ENCODE measurements around the gene TPSB2.
"Not testable (repeated sequence)": the region's sequence is repeated elsewhere in the genome, so short reads cannot be mapped to it uniquely, and the experiment has no call there.

Gene TPSB2

DNA sequence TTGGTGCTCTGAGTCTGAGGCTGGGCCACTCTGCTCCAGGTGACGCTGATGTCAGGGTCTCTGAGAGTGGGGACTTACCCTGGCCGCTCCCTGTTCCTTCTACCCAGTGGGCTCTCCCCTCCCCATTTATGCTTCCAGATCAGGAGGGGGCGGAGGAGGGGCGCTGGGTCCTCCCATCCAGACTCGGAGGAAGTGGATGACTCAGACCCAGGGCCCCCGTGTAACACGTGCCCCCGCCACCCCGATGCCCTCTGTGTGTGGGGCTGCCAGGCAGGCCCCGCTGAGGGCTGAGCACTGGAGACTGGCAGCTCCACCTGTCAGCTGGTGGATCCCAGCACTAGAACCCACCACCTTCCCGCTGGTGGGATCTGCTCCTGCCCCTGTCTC is at the start of gene TPSB2:
Gene TPSB2 (minus strand): TSS at position 101 of the 387 bp plus-strand sequence. CDS start 233 bp downstream, outside the sequence.
- not testable (repeated sequence) for DNase-seq

DNA sequence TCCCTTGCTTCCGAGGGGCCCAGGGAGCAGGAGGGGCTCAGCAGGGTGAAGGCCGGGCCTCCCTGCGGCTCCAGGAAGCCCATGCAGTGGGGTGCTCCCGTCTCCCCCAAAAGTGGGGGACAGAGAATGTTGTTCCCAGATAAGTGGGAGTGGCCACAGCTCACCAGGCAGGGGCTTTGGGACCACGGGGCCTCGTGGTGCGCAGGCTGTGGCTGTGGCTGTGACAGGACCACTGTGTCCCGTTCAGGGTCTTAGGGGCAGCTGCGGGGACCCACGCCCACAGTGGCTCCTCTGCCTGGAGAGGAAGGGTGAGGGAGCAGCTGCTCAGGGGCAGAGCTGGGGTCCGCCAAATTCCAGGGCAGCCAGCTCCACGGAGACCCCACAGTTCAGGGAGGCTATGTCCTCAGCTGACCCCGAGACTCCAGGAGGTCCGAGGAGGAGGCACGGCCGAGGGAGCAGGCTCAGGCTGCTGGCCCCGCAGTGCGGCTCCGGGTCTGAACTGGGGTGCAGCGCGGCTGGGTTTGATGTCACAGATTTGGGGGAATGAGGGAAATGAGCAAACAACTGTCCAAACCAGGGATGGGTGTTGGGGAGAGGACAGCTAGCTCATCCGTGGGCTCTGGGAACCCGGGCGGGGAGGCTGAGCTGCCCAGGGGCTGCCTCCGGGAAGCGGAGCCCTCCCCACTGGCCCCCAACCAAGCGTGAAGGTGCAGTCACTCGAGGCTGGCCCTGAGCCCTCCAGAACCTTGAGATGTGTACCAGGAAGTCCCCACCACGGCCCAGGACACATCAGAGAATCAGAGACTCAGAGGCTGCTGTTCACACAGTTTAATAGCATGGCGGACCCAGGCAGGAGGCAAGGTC is 49.3 kb upstream of the TPSB2 start:
- no peak for DNase-seq

DNA sequence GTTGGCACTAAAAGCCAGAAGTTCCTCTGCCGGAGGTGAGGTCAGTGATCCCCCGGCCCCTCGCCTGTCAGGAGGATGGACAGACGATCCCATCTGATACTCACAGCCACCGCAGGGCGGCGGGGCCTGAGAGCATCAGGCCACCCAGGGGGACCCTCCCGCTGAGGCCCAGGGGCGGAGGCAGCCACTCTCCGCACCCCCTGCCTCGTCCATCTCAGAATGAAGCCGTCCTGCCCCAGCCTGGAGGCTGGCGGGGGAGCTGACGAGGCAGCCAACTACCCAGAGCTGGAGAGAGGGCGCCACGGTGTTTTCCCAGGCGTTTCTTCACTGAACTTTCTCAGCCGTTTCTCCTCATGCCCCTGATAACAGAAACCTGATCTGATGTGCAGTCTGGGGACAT is 48.5 kb upstream of the TPSB2 start:
- DNase-seq, result no peak

DNA sequence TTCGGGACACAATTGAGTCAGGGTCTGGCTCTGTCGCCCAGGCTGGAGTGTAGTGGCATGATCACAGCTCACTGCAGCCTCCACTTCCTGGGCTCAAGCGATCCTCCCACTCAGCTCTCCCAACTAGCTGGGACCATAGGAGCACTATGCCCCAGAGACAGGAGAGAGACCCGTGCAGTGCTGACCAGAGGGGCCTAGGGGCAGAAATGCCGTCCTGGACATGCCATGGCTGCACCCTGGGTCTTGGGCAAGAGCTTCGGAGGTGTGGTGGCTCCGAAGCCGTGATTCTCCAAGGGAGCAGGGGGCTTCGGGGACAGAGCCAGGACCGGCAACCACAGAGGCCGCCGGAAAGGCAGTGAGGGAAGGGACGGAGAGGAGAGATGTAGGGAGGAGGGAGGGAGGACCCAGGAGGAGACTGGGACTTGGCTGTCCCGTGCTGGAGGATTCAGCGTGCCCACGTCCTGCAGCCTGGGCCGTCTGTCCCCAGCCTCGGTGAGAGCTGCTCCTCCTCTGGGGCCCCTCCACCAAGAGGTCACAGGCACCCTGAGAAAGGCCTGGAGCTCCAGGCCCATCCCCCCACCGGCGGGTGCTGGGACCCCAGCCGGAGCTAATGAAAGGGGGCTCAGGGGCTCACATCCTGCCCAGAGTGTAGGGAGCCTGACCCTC is 47.8 kb upstream of the TPSB2 start:
- DNase-seq, result no peak

DNA sequence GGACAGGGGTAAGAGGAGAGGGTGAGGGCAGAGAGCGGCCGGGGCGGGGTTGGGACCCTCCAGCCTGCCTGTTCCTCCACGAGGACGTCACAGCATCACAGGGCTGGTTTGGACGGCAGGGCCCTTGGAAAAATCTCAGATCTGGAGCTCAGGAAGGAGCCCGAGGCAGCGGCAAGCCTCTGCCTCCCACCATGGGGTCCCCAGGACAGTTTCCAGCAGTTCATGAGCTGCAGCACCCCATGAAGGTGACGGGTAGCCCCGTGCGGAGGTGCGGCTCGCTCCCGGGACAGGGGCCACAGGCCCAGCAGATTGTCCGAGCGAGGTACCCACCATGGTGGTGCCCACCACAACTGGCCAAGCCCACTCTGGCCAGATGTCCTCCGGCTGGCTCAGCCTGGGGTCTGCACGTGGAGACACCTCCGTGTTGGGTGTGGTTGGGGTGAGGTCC is 47.2 kb upstream of the TPSB2 start:
- no peak for DNase-seq

DNA sequence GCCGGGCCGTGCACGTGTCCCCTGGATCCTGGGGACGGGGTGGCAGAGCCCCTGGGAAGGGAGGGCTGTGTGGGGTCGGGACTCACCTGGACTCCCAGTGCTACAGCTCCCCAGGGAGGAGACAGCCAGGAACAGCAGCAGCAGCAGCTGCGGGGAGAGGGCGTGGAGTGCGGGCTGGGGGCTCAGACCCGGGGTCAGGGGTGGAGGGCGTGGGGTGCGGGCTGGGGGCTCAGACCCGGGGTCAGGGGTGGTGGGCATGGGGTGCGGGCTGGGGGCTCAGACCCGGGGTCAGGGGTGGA is 46.5 kb upstream of the TPSB2 start:
- no peak for DNase-seq

DNA sequence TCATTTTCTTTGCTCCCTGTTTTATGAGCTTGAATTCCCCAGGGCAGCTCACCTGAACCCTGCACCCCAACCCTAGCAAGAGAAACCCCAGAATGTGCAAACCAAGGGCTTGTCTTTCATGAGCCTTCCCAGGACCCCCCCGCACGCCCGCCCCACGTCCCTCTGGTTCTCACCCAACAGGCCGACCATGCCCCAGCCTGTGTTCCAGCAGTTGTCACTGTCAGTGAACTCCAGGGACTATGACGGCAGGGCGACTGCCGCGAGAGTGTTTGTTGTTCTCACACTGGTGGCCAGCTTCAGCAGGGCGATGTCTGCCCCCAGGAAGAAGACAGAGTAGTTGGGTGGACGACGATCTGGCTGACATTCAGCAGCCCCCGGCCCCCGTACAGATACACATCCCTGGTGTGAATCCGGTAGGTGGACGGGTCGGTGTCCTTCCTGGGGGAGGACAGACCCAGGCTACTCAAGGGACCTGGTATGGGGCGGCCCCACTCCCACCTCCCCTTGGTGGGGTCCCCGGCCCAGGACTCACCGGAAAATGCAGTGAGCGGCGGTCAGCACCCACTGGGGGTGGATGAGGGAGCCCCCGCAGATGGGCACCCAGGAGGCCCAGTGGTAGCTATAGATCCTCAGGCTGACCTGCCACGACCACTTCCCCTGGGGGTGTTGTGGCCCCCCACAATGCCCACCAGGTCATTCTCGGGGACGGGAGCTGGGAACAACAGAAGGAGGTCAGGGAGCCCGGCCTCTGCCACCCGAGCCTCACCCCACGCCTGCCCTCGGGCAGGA is 46.0 kb upstream of the TPSB2 start:
- no peak for DNase-seq

DNA sequence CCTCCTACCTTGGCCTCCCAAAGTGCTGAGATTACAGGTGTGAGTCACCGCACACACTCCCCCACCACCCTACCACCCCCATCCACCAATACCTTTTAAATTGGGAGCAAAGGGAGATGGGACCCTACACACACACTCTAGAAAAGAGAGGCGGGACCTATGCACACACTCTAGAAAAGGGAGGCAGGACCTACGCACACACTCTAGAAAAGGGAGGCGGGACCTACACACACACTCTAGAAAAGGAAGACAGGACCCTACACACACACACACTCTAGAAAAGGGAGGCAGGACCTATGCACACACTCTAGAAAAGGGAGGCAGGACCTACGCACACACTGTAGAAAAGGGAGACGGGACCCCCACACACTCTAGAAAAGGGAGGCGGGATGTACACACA is 44.8 kb upstream of the TPSB2 start:
- DNase-seq, result no peak

DNA sequence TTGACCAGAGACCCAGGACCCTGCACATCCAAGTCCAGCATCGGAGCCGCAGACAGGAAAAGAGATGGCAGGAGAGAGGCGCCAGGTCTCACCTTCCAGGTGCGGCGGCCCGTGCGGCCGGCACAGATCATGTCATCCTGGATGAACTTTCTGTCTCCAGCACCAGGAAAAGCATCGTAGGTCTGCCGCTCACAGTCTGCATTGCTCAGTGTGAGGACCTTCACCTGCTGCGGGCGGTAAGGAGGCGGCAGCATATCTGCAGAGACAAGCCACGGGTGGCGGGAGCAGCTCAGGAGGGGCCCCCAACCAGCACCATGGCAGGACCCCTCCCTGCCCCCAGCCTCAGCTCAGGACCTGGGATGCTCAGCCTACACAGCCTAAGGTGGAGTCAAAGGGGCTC is 43.8 kb upstream of the TPSB2 start:
- no peak for DNase-seq

DNA sequence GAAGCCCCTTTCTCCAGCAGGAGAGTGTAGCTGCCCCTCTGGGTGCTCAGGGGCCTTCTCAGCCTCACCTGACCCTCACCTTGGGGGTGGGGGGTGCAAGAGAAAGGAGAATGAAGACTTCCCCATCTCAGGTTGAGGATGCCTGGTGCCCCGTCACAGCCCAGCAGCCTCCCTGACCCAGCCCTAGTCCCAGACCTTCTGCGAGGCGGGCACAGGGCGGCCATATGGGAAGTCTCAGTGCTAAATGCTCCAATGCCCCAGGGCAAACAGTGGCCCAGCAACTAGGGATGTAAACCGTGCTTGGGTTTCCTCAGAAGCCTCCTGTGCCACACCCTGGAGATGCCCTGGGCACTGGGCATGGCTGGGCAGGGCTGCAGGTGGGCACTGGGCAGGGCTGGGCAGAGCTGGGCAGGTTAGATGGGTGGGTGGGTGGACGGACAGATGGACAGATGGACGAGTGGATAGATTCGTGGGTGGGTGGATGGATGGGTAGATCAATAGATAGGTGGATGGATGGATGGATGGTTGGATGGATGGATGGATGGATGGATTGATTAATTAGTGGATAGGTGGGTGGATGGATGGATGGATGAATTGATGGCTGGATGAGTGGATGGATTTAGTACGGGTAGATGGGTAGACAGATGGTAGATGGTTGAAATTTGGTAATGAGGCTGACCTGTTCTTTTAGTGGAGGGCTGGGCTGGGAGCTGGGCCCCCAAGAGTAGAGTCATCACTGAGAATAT is 42.6 kb upstream of the TPSB2 start:
- no peak for DNase-seq

DNA sequence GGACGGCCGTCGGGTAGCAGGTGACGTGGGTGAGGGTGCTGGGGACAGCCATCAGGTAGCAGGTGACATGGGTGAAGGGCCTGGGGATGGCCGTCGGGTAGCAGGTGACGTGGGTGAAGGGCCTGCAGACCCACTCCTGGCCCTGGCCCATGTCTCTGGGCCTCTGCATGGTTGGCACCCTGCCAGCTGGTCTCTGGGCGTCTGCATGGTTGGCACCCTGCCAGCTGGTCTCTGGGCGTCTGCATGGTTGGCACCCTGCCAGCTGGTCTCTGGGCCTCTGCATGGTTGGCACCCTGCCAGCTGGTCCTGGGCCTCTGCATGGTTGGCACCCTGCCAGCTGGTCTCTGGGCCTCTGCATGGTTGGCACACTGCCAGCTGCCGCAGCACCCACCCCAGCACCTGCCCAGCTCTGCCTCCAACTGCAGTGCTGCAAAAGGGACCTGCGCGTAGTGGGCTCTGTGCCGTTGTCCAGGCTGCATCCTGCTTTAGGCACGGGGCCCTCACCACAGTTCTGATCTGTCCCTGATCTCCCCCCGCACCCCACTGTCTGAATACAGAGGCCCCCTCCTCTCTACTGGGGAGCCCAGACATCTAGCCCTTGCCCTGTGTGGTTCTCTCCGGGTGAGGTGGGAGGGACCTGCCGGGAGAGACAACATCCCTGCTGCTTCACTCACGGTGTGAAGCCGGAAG is 41.9 kb upstream of the TPSB2 start:
- peak; percentile 63 for DNase-seq

DNA sequence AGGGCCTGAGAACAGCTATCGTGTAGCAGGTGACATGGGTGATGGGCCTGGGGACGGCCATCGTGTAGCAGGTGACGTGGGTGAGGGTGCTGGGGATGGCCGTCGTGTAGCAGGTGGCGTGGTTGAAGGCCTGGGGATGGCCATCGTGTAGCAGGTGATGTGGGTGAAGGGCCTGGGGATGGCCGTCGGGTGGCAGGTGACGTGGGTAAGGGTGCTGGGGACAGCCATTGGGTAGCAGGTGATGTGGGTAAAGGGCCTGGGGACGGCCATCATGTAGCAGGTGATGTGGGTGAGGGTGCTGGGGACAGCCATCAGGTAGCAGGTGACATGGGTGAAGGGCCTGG is 41.4 kb upstream of the TPSB2 start:
- no peak for DNase-seq

DNA sequence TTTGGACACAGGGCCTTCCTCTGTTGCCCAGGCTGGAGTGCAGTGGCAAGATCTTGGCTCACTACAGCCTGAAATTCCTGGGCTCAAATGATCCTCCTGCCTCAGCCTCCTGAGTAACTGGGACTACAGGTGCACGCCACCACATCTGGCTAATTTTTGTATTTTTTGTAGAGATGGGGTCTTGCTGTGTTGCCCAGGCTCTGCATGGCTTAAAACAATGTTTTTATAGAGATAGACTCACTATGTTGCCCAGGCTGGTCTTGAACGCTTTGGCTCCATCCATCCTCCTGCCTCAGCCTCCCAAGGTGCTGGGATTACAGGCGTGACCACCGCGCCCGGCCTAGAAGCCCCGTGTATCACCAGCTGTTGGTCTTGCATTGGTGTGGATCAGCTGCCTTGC is 39.4 kb upstream of the TPSB2 start:
- DNase-seq, result not testable (repeated sequence)

DNA sequence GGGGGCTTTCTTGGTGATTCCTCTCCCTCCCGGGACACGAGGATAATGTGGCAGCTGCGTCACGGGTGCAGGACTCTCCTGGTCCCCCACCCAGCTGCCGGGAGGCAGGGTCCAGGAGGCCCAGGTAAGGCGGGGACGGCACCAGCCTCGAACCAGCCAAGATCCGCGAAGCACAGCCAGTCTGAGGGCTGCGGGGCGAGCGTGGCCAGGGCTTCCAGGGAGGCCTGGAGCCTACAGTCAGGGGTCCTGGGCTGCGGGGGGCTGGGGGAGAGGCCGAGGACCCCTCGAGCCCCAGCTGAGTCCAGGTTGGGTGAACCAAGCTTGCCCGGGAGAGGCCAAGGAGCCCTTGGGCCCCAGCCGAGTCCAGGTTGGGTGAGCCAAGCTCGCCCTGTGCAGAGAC is 35.8 kb upstream of the TPSB2 start:
- DNase-seq, result no peak

DNA sequence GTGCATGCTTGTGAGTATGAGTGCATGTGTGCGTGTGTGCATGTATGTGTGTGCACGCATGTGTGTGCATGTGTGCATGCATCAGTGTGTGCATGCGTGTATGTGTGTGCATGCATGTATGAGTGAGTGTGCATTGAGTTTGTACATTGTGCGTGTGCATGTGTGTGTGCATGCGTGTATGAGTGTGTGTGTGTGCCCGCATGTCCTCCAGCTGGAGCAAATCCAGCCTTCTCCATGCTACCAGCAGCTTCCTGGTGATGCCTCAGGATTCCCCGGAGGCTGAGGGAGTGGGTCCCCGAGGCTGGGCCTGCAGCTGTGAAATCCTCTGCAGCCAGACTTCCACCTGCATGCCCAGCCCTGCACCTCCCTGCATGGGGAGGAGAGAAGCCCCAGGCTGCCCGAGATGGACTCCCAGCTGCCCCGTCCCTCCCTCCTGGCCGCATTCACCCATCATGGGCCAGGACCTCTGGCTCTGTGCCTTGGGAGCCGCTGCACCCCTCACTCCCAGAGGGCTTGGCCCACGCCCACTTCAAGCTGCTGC is 35.2 kb upstream of the TPSB2 start:
- no peak for DNase-seq

DNA sequence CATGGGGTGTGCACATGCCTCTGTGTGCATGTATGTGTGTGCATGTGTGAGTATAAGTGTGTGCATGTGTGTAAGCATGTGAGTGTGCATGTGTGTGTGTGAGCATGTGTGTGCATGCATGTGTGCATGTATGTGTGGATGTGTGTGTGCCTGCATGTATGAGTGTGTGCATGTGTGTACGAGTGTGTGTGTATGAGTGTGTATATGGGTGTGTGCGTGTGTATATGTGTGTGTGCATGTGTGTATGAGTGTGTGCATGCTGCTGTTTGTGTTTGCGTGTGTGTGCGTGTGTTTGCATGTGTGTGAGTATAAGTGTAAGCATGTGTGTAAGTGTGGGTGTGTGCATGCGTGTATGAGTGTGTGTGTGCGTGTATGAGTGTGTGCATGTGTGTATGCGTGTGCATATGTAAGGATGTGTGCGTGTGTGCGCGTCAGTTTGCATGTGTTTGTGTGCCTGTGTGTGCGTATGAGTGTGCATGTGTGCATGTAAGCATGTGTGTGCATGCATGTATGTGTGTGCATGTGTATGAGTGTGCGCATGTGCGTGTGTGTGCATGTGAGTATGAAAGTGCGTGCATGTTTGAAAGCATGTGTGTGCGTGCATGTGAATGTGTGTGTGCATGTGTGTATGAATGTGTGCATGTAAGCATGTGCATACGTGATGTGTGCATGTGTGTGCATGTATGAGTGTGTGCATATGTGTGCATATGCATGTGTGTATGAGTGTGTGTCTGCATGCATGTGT is 34.5 kb upstream of the TPSB2 start:
- DNase-seq, result no peak

DNA sequence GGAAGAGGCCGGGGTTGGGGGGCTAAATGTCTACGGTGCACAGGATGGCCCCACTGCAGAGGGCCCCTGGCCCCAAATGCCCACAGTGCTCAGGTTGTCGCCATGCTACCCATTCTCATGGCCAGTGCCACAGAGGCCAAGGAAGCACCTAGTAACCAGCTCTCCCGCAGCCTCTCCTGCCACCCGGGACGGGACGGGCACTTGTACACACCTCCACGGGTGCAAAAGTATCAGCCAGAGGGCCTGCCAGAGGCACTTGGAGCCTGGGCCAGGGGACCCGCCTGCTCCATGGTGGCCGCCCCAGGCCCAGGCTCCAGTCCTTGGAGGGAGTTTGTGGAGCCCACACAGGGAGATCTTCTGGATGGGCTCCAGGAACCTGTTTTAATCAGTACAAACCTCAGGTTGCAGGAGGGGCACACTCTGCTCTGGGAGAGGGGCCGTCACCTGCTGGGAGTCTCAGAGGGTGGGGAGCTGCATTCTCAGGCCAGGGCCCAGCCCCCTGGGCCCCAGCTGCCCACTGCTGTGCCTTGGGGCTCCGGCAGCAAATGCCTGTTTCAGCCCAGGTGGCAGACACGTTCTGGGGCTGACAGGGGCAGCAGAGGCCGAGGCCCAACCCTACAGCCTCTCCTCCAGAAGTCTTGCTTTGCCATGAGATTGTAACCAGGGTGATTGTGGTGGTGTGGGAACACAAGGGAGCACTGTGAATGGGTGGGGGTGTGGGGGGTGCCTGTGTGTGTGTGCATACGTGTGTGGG is 33.8 kb upstream of the TPSB2 start:
- DNase-seq, result no peak

DNA sequence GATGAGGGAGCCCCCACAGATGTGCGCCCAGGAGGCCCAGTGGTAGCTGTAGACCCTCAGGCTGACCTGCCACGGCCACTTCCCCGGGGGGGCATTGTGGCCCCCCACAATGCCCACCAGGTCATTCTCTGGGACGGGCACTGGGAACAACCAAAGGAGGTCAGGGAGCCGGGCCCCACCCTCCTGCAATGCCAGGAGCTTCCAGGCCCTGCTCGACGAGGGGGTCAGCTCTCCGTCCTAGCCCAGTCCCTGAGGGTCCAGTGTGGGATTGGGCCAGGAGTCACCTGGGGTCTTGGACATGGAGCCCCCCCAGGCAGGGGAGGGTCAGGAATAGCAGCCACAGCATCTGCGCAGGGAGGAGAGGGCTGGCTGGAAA is 32.9 kb upstream of the TPSB2 start:
- no peak for DNase-seq

DNA sequence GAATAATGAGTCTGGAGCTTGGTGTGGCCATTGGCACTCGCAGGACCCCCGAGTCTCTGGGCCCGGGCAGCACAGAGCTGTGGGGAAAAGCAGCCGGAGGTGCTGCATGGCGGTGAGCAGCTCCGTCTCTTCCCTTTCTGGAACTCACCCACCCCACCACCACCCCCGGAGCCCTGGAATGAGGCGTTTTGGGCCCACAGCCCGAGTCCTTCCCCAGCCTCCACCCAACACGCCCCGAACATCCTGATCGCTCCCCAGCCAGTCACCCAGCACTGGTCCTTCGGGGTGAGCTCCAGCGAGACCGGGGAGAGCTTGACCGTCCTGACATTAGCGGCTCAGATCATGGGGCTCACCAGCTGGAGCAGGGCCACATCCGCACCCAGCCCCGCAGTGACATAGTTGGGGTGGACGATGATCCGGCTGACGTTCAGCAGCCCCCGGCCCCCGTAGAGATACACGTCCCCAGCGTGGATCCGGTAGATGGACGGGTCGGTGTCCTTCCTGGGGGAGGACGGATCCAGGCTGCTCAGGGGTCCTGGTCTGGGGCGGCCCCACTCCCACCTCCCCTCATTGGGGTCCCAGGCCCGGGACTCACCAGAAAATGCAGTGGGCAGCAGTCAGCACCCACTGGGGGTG is 32.3 kb upstream of the TPSB2 start:
- no peak for DNase-seq
